A549 (cell line): ENCODE results near the gene KATNA1. TPM values are rescaled to one million over a fixed set of nuclear protein-coding genes. Genes with fewer than 3 reads are reported as not detected.
"Not testable (repeated sequence)": the region's sequence is repeated elsewhere in the genome, so short reads cannot be mapped to it uniquely, and the experiment has no call there.

Experiments
- ATAC-seq, 2 experiments: fragments of 200-7000 bp in 1 of 2; fragments of >200 bp in 1 of 2; cut with Nextera tagmentation in 1 of 2; cut with Tn5 transposase in 1 of 2; 3 replicates each; pipeline versions ENCODE4 v1.8.0 to v1.9.1; 2018 to 2020; ENCODE audit warnings: mild to moderate bottlenecking in 1 of 2, moderate library complexity in 1 of 2
- CTCF ChIA-PET: fragments of 300-600 bp; sonication (Branson Sonifier 250); formaldehyde crosslinking; extraction: SDS; loops from one replicate; lab custom pipeline; 2021; ENCODE audit warnings: antibody characterized with exemption, inconsistent platforms; lab: Yijun Ruan, JAX
- POLR2A ChIA-PET: fragments of 350-600 bp; formaldehyde crosslinking; extraction: SDS; loops from one replicate; lab custom pipeline; 2021; ENCODE audit warnings: antibody characterized with exemption, inconsistent platforms; lab: Yijun Ruan, JAX
- DNase-seq, 2 experiments: peaks; one replicate each; pipeline versions ENCODE4 v3.0.0 to v3.0.0-alpha.2; 2011 to 2016; ENCODE audit warnings: low read depth in 1 of 2, low spot score in 1 of 2
- FAIRE-seq: peaks from 2 replicates; lab custom pipeline; 2011; peaks lifted over from hg19 to GRCh38; lab: Jason Lieb, UNC
- H3K27ac ChIP-seq, 2 experiments: fragments of >200 bp; sonication (Bioruptor Twin); formaldehyde crosslinking; 3 replicates each; pipeline ENCODE4 v1.5.1; 2016 to 2017
- H3K4me1 ChIP-seq: fragments of >200 bp; sonication (Bioruptor Twin); formaldehyde crosslinking; 3 replicates; pipeline ENCODE4 v1.6.1; 2016
- H3K4me2 ChIP-seq: fragments of >200 bp; sonication (Bioruptor Twin); formaldehyde crosslinking; 3 replicates; pipeline ENCODE4 v1.6.1; 2016
- H3K4me3 ChIP-seq: fragments of >200 bp; sonication (Bioruptor Twin); formaldehyde crosslinking; 3 replicates; pipeline ENCODE4 v1.5.1; 2016
- H3K9me3 ChIP-seq: fragments of >200 bp; sonication (Bioruptor Twin); formaldehyde crosslinking; 3 replicates; pipeline ENCODE4 v1.6.1; 2016
- ATOH8 ChIP-seq: fragments of 250-450 bp; sonication (Bioruptor Pico); IDR thresholded peaks from 2 replicates; pipeline ENCODE4 v1.5.0; 2020; ENCODE audit warnings: low read depth, mild to moderate bottlenecking, moderate library complexity
- BHLHE40 ChIP-seq: IDR thresholded peaks from 2 replicates; pipeline ENCODE4 v1.6.1; 2012; ENCODE audit warnings: low read depth, low read length, inconsistent platforms
- CBX8 ChIP-seq: fragments of 200-600 bp; sonication (generic); IDR thresholded peaks from 2 replicates; pipeline ENCODE4 v1.6.1; 2016
- EHF ChIP-seq: fragments of 250-450 bp; sonication (Bioruptor Pico); IDR thresholded peaks from 2 replicates; pipeline ENCODE4 v1.5.0; 2020; ENCODE audit warnings: mild to moderate bottlenecking
- EHMT2 ChIP-seq: fragments of 200-600 bp; sonication (generic); IDR thresholded peaks from 2 replicates; pipeline ENCODE4 v1.6.1; 2016; ENCODE audit warnings: antibody characterized with exemption, low read depth, mild to moderate bottlenecking, moderate library complexity
- EP300 ChIP-seq, 2 experiments: fragments of >200 bp; sonication (Bioruptor Twin); formaldehyde crosslinking; IDR thresholded peaks; 2 replicates in 1 of 2; 3 replicates in 1 of 2; pipeline ENCODE4 v1.6.1; 2016 to 2017
- ESRRA ChIP-seq: fragments of 150-350 bp; IDR thresholded peaks from 2 replicates; pipeline ENCODE4 v1.6.1; 2014; ENCODE audit warnings: mild to moderate bottlenecking, low read length, borderline replicate concordance
- FOSL2 ChIP-seq, 2 experiments: fragments of 450-650 bp in 1 of 2; fragments of >200 bp in 1 of 2; sonication (Bioruptor Twin) in 1 of 2; formaldehyde crosslinking; IDR thresholded peaks; 2 replicates each; pipeline versions ENCODE4 v1.5.0 to v1.6.1; 2016 to 2020; ENCODE audit warnings: mild to moderate bottlenecking in 1 of 2, moderate library complexity in 1 of 2
- HES2 ChIP-seq: fragments of >200 bp; sonication (Bioruptor Twin); formaldehyde crosslinking; IDR thresholded peaks from 2 replicates; pipeline ENCODE4 v1.6.1; 2016
- HOXA7 ChIP-seq: fragments of 250-450 bp; sonication (Bioruptor Pico); IDR thresholded peaks from 2 replicates; pipeline ENCODE4 v1.5.0; 2020; ENCODE audit warnings: mild to moderate bottlenecking, moderate library complexity
- HOXB13 ChIP-seq: fragments of 250-450 bp; sonication (Bioruptor Pico); IDR thresholded peaks from 2 replicates; pipeline ENCODE4 v1.5.0; 2020; ENCODE audit warnings: low read depth, mild to moderate bottlenecking, moderate library complexity
- HOXB5 ChIP-seq: fragments of 250-450 bp; sonication (Bioruptor Pico); IDR thresholded peaks from 2 replicates; pipeline ENCODE4 v1.5.0; 2020; ENCODE audit warnings: mild to moderate bottlenecking, moderate library complexity
- MAFK ChIP-seq: fragments of 450-650 bp; IDR thresholded peaks from 2 replicates; pipeline ENCODE4 v1.6.1; 2014; ENCODE audit not compliant: partially characterized antibody
- MYC ChIP-seq: IDR thresholded peaks from 2 replicates; pipeline ENCODE4 v1.6.1; 2012; ENCODE audit warnings: mild to moderate bottlenecking, inconsistent platforms, low read length, improper control_type of control experiment, borderline replicate concordance
- NFE2L2 ChIP-seq: fragments of 150-350 bp; conservative IDR thresholded peaks from 2 replicates; pipeline ENCODE4 v1.6.1; 2014; ENCODE audit warnings: low read length
- POLR2A ChIP-seq: IDR thresholded peaks from 2 replicates; pipeline ENCODE4 v1.6.1; 2012; ENCODE audit warnings: mild to moderate bottlenecking, low read length
- RCOR1 ChIP-seq: fragments of 150-350 bp; IDR thresholded peaks from 2 replicates; pipeline ENCODE4 v1.6.1; 2014; ENCODE audit warnings: antibody characterized with exemption, low read length, low read depth
- RFX5 ChIP-seq: fragments of 450-650 bp; IDR thresholded peaks from 2 replicates; pipeline ENCODE4 v1.7.1; 2014; ENCODE audit warnings: antibody characterized with exemption, mild to moderate bottlenecking, moderate library complexity
- SMC3 ChIP-seq: fragments of >200 bp; sonication (Bioruptor Twin); formaldehyde crosslinking; IDR thresholded peaks from 3 replicates; pipeline ENCODE4 v1.6.1; 2018; ENCODE audit warnings: inconsistent platforms
- TFCP2L1 ChIP-seq: fragments of 250-450 bp; sonication (Bioruptor Pico); IDR thresholded peaks from 2 replicates; pipeline ENCODE4 v1.5.0; 2021; ENCODE audit warnings: mild to moderate bottlenecking
- ZNF302 ChIP-seq: fragments of 250-450 bp; sonication (Bioruptor Pico); IDR thresholded peaks from 2 replicates; pipeline ENCODE4 v1.9.0; 2021; ENCODE audit warnings: inconsistent platforms, mild to moderate bottlenecking, moderate library complexity
- WGBS: methylation state at CpG from one replicate; pipeline ENCODE4 v1.1.6; 2017; ENCODE audit errors: missing lambda C conversion rate; 5-methylcytosine and 5-hydroxymethylcytosine counted together
- polyA plus RNA-seq, 4 experiments: library from polyadenylated mRNA; depleted of rRNA in 3 of 4; stranded (reverse); fragments of >200 nt; fragmentation: RNase III in 1 of 4; extraction: RNeasy Plus Mini Kit Qiagen cat#74134 plus additional on column Dnase treatment in 1 of 4; gene quantifications; 2 replicates in 3 of 4; 3 replicates in 1 of 4; pipeline ENCODE4 v1.2.3, GENCODE V29; 2011 to 2017

Gene KATNA1
- polyA plus RNA-seq, 2 of the 4 experiments (the other 2 are of a cell fraction) = 9.4 to 27.0 TPM

GRCh38 chr6:149680503-149680902 is 32.0 kb upstream of the KATNA1 start:
- ChIA-PET CTCF (no interaction called here), POLR2A (no interaction called here)
- ATAC-seq = no peak
- DNase-seq = no peak
- TF ChIP-seq RCOR1 (no peak), ESRRA (no peak), EP300 (IDR thresholded peaks at IDR 0.05) (no peak)
- Histone ChIP-seq H3K4me1 (no peaks in the 10 kb centered on the region), H3K9me3 (no peaks in the 10 kb centered on the region), H3K27ac (no peak overlapping the region), H3K4me3 (no peak overlapping the region), H3K4me2 (no peak overlapping the region)
- 85% methylated on average over 1 of the region's 1 CpG for WGBS
- FAIRE-seq = no peak

- DNase-seq, H3K4me3 ChIP-seq, H3K27ac ChIP-seq, H3K9me3 ChIP-seq, H3K4me2 ChIP-seq, POLR2A ChIA-PET, H3K4me1 ChIP-seq, ATAC-seq, FAIRE-seq: not testable (repeated sequence)
- CTCF ChIA-PET = interaction anchor here (1.1 kb wide), 1 partner anchor 127 kb away, joined by 3 read pairs; the partner anchor contains the start of gene PPIL4
Observed at GRCh38 chr6:149672265-149672664, 23.8 kb upstream of the KATNA1 start.

- CTCF ChIA-PET = no interaction called here
- Histone ChIP-seq H3K4me2 (no peak overlapping the region), H3K4me1 (no peaks in the 10 kb centered on the region), H3K9me3 (no peaks in the 10 kb centered on the region), H3K4me3 (no peak overlapping the region), H3K27ac (no peak overlapping the region)
- DNase-seq (no peak), ATAC-seq (no peak), FAIRE-seq (no peak)
- WGBS = 92% methylated on average over 4 of the region's 4 CpGs
- no peak for TF ChIP-seq NFE2L2
- TF ChIP-seq MAFK = no peak
- no peak for TF ChIP-seq RFX5
- no peak for TF ChIP-seq EP300 (IDR thresholded peaks at IDR 0.05)
- no peak for TF ChIP-seq HES2
- TF ChIP-seq ATOH8 = no peak
- no peak for TF ChIP-seq EHMT2
- no peak for TF ChIP-seq FOSL2 (IDR thresholded peaks at IDR 0.05)
- no peak for TF ChIP-seq FOSL2 (CRISPR knock-in tag; IDR thresholded peaks at IDR 0.05)
- no peak for TF ChIP-seq BHLHE40
- TF ChIP-seq POLR2A = no peak
- no peak for TF ChIP-seq HOXB13 (CRISPR knock-in tag)
- TF ChIP-seq SMC3 = no peak
- no peak for TF ChIP-seq MYC
- no peak for TF ChIP-seq HOXB5 (CRISPR knock-in tag)
- no peak for TF ChIP-seq EHF (CRISPR knock-in tag)
- no peak for TF ChIP-seq RCOR1
- TF ChIP-seq ZNF302 = no peak
- POLR2A ChIA-PET = interaction anchor here (0.5 kb wide), 1 partner anchor 32 kb away, joined by 3 read pairs; no protein-coding TSS in a partner anchor
Observed at GRCh38 chr6:149660028-149660427, 11.5 kb upstream of the KATNA1 start.

- H3K4me3 ChIP-seq = no peak overlapping the region
- no peak for FAIRE-seq
- no peaks in the 10 kb centered on the region for H3K4me1 ChIP-seq
- ChIA-PET CTCF (no interaction called here), POLR2A (no interaction called here)
- no peak overlapping the region for H3K4me2 ChIP-seq
- ATAC-seq = no peak
- no peaks in the 10 kb centered on the region for H3K9me3 ChIP-seq
- DNase-seq = no peak
- no peak for TF ChIP-seq HOXA7 (CRISPR knock-in tag)
- TF ChIP-seq TFCP2L1 (CRISPR knock-in tag) = no peak
- no peak for TF ChIP-seq ATOH8
- no peak for TF ChIP-seq CBX8
- 93% methylated on average over 5 of the region's 5 CpGs for WGBS
- no peak overlapping the region for H3K27ac ChIP-seq
Observed at GRCh38 chr6:149657441-149657840, 8.9 kb upstream of the KATNA1 start.
